ENCODE results near the gene AUTS2. TPM values are rescaled to one million over a fixed set of nuclear protein-coding genes. Genes with fewer than 3 reads are reported as not detected.

AUTS2 gene
- total and polyA plus RNA-seq, 2 experiments from 2014 or later, result 32.0 to 91.0 TPM

DNA sequence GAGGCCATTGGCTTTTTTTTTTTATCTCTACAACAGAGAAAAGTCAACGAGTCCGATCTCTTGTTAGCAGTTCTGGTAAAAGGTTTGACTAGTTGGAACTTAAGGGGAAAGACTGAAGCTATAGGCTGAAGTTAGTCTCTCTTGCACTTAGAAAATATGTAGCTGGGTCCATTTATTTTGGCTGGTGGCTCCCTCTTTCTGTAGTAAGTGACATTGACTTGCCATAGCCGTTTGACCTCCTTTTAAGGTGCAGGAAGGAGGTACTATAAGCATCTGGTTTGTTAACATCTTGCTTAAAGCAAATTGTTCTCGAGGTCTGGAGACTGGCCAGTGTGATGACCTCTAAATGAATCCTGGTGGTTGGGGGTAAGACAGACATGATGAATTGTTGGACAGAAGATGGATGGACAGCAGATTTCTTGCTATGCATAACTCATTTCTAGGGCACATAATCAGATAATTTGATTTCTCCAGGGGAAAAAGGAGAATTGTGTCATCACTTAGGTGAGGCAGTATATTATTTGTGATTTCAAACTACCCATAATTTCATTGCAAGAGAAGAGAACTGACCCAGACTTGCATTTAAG is 1177.4 kb downstream of the AUTS2 start:
- peaks cover 4% of the 10 kb centered on the region; the same call in 1 of the 2 replicates for H3K79me2 ChIP-seq (replicated peaks; ENCODE audit: insufficient read depth)
- H3K27me3 ChIP-seq (ENCODE audit: insufficient read depth), result no peaks in the 10 kb centered on the region
- peaks cover 89% of the 10 kb centered on the region for H3K36me3 Mint-ChIP-seq (ENCODE audit: low read depth)
- no peak overlapping the region for H2AFZ ChIP-seq
- H3K27ac Mint-ChIP-seq, result no peak overlapping the region
- H3K4me3 ChIP-seq, result no peak overlapping the region
- ATAC-seq, result peak; percentile 23; the same call in 2 of the 3 replicates
- peaks cover 39% of the 10 kb centered on the region for H3K4me1 ChIP-seq (ENCODE audit: insufficient read depth)
- H3K27me3 Mint-ChIP-seq (ENCODE audit: insufficient read depth, low read depth, poor library complexity), result peaks cover 5% of the 10 kb centered on the region
- H3K9me3 Mint-ChIP-seq, result 0 out of 3 replicates have a peak, but pooled peaks cover 3% of the 10 kb centered on the region
- no peak overlapping the region for H3K4me2 ChIP-seq
- H3K36me3 ChIP-seq (ENCODE audit: insufficient read depth), result peaks cover 27% of the 10 kb centered on the region
- H3F3A ChIP-seq (replicated peaks; ENCODE audit: low read depth), result peaks cover 9% of the 10 kb centered on the region; the same call in 1 of the 2 replicates
- peak; percentile 72 for DNase-seq (ENCODE audit: low spot score)
- no peaks in the 10 kb centered on the region for H3K9me2 ChIP-seq (ENCODE audit: insufficient read depth)
- H4K20me1 ChIP-seq (replicated peaks; ENCODE audit: insufficient read depth), result peaks cover 15% of the 10 kb centered on the region
- H3K27ac ChIP-seq (ENCODE audit: low read depth), result no peak overlapping the region
- TF ChIP-seq, protein P1, sequence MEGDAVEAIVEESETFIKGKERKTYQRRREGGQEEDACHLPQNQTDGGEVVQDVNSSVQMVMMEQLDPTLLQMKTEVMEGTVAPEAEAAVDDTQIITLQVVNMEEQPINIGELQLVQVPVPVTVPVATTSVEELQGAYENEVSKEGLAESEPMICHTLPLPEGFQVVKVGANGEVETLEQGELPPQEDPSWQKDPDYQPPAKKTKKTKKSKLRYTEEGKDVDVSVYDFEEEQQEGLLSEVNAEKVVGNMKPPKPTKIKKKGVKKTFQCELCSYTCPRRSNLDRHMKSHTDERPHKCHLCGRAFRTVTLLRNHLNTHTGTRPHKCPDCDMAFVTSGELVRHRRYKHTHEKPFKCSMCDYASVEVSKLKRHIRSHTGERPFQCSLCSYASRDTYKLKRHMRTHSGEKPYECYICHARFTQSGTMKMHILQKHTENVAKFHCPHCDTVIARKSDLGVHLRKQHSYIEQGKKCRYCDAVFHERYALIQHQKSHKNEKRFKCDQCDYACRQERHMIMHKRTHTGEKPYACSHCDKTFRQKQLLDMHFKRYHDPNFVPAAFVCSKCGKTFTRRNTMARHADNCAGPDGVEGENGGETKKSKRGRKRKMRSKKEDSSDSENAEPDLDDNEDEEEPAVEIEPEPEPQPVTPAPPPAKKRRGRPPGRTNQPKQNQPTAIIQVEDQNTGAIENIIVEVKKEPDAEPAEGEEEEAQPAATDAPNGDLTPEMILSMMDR (conservative IDR thresholded peaks at IDR 0.05; ENCODE audit: low read depth in 2 of 2), result peak; percentile 65
- TF ChIP-seq, protein P2, sequence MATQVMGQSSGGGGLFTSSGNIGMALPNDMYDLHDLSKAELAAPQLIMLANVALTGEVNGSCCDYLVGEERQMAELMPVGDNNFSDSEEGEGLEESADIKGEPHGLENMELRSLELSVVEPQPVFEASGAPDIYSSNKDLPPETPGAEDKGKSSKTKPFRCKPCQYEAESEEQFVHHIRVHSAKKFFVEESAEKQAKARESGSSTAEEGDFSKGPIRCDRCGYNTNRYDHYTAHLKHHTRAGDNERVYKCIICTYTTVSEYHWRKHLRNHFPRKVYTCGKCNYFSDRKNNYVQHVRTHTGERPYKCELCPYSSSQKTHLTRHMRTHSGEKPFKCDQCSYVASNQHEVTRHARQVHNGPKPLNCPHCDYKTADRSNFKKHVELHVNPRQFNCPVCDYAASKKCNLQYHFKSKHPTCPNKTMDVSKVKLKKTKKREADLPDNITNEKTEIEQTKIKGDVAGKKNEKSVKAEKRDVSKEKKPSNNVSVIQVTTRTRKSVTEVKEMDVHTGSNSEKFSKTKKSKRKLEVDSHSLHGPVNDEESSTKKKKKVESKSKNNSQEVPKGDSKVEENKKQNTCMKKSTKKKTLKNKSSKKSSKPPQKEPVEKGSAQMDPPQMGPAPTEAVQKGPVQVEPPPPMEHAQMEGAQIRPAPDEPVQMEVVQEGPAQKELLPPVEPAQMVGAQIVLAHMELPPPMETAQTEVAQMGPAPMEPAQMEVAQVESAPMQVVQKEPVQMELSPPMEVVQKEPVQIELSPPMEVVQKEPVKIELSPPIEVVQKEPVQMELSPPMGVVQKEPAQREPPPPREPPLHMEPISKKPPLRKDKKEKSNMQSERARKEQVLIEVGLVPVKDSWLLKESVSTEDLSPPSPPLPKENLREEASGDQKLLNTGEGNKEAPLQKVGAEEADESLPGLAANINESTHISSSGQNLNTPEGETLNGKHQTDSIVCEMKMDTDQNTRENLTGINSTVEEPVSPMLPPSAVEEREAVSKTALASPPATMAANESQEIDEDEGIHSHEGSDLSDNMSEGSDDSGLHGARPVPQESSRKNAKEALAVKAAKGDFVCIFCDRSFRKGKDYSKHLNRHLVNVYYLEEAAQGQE (IDR thresholded peaks at IDR 0.05; ENCODE audit: unreplicated experiment), result no peak
- peaks cover 43% of the 10 kb centered on the region for H3K4me1 Mint-ChIP-seq
- no peak overlapping the region for H3K4me3 Mint-ChIP-seq

DNA sequence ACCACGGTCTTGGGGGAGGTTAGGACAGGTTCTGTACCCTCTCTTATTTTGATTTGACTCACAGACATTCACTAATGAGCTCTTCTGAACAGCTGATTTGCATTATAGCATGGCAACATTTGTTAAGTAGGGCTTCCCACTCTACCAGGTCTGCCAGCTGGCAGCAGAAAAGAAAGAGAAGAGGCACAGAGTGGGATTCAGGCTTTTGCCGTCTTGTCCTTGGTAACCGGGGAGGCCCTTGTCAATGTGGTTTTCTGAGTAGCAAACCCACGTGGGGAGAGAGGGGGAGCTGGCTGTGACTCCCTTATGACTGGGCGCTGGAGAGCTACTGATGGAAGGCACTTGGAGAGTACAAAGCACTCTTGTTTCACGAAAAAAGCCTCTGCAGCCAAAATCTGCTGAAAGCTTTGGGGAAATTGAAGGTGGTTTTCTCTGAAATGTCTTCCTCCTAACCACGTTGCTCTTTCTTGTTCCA is 1178.4 kb downstream of the AUTS2 start:
- no peak overlapping the region for H3K27ac ChIP-seq (ENCODE audit: low read depth)
- H4K20me1 ChIP-seq (replicated peaks; ENCODE audit: insufficient read depth), result peaks cover 18% of the 10 kb centered on the region
- H2AFZ ChIP-seq, result no peak overlapping the region
- H3K4me1 ChIP-seq (ENCODE audit: insufficient read depth), result peaks cover 36% of the 10 kb centered on the region
- H3K79me2 ChIP-seq (replicated peaks; ENCODE audit: insufficient read depth), result peaks cover 4% of the 10 kb centered on the region; the same call in 1 of the 2 replicates
- no peak for ATAC-seq
- Mint-ChIP-seq H3K27ac (peak overlapping the region; percentile 79; the same call in 1 of the 2 replicates), H3K4me1 (peaks cover 36% of the 10 kb centered on the region), H3K36me3 (ENCODE audit: low read depth) (peaks cover 91% of the 10 kb centered on the region), H3K9me3 (0 out of 3 replicates have a peak, but pooled peaks cover 3% of the 10 kb centered on the region), H3K27me3 (ENCODE audit: insufficient read depth, low read depth, poor library complexity) (peaks cover 5% of the 10 kb centered on the region), H3K4me3 (no peak overlapping the region)
- H3K4me2 ChIP-seq, result no peak overlapping the region
- H3F3A ChIP-seq (replicated peaks; ENCODE audit: low read depth), result peaks cover 9% of the 10 kb centered on the region; the same call in 1 of the 2 replicates
- DNase-seq (ENCODE audit: low spot score), result no peak
- H3K4me3 ChIP-seq, result no peak overlapping the region
- TF ChIP-seq, protein P3, sequence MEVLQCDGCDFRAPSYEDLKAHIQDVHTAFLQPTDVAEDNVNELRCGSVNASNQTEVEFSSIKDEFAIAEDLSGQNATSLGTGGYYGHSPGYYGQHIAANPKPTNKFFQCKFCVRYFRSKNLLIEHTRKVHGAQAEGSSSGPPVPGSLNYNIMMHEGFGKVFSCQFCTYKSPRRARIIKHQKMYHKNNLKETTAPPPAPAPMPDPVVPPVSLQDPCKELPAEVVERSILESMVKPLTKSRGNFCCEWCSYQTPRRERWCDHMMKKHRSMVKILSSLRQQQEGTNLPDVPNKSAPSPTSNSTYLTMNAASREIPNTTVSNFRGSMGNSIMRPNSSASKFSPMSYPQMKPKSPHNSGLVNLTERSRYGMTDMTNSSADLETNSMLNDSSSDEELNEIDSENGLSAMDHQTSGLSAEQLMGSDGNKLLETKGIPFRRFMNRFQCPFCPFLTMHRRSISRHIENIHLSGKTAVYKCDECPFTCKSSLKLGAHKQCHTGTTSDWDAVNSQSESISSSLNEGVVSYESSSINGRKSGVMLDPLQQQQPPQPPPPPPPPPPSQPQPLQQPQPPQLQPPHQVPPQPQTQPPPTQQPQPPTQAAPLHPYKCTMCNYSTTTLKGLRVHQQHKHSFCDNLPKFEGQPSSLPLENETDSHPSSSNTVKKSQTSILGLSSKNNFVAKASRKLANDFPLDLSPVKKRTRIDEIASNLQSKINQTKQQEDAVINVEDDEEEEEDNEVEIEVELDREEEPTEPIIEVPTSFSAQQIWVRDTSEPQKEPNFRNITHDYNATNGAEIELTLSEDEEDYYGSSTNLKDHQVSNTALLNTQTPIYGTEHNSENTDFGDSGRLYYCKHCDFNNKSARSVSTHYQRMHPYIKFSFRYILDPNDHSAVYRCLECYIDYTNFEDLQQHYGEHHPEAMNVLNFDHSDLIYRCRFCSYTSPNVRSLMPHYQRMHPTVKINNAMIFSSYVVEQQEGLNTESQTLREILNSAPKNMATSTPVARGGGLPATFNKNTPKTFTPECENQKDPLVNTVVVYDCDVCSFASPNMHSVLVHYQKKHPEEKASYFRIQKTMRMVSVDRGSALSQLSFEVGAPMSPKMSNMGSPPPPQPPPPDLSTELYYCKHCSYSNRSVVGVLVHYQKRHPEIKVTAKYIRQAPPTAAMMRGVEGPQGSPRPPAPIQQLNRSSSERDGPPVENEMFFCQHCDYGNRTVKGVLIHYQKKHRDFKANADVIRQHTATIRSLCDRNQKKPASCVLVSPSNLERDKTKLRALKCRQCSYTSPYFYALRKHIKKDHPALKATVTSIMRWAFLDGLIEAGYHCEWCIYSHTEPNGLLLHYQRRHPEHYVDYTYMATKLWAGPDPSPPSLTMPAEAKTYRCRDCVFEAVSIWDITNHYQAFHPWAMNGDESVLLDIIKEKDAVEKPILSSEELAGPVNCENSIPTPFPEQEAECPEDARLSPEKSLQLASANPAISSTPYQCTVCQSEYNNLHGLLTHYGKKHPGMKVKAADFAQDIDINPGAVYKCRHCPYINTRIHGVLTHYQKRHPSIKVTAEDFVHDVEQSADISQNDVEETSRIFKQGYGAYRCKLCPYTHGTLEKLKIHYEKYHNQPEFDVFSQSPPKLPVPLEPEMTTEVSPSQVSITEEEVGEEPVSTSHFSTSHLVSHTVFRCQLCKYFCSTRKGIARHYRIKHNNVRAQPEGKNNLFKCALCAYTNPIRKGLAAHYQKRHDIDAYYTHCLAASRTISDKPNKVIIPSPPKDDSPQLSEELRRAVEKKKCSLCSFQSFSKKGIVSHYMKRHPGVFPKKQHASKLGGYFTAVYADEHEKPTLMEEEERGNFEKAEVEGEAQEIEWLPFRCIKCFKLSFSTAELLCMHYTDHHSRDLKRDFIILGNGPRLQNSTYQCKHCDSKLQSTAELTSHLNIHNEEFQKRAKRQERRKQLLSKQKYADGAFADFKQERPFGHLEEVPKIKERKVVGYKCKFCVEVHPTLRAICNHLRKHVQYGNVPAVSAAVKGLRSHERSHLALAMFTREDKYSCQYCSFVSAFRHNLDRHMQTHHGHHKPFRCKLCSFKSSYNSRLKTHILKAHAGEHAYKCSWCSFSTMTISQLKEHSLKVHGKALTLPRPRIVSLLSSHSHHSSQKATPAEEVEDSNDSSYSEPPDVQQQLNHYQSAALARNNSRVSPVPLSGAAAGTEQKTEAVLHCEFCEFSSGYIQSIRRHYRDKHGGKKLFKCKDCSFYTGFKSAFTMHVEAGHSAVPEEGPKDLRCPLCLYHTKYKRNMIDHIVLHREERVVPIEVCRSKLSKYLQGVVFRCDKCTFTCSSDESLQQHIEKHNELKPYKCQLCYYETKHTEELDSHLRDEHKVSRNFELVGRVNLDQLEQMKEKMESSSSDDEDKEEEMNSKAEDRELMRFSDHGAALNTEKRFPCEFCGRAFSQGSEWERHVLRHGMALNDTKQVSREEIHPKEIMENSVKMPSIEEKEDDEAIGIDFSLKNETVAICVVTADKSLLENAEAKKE (CRISPR knock-in tag; IDR thresholded peaks at IDR 0.05), result no peak
- H3K9me2 ChIP-seq (ENCODE audit: insufficient read depth), result no peaks in the 10 kb centered on the region
- H3K27me3 ChIP-seq (ENCODE audit: insufficient read depth), result no peaks in the 10 kb centered on the region
- peaks cover 37% of the 10 kb centered on the region for H3K36me3 ChIP-seq (ENCODE audit: insufficient read depth)

Measured in GM23338 (cell line).